HG03280 (cell line): ENCODE measurements around the gene FMNL3.
"Not testable (repeated sequence)": the region's sequence is repeated elsewhere in the genome, so short reads cannot be mapped to it uniquely, and the experiment has no call there.

Source experiments
- ATAC-seq: cut with Tn5 transposase; IDR thresholded peaks from one replicate; pipeline ENCODE4 v1.9.1; 2021; ENCODE audit warnings: mild to moderate bottlenecking, moderate library complexity; ENCODE audit not compliant: unreplicated experiment

The FMNL3 gene

GRCh38 chr12:49713952-49714351 lies 6.7 kb upstream of the FMNL3 start:
- not testable (repeated sequence) for ATAC-seq

- no peak for ATAC-seq
These were observed 1.6 kb upstream of the FMNL3 start for GRCh38 chr12:49708851-49709250.

- ATAC-seq, result no peak
These were observed 575 bp upstream of the FMNL3 start for GRCh38 chr12:49707812-49708147.

- peak; percentile 1 for ATAC-seq
These were observed 666 bp downstream of the FMNL3 start for GRCh38 chr12:49706351-49707127.

GRCh38 chr12:49705479-49706134 lies 1.6 kb downstream of the FMNL3 start:
- no peak for ATAC-seq

- ATAC-seq, result no peak
These were observed 3.5 kb downstream of the FMNL3 start for GRCh38 chr12:49703647-49704137.

- ATAC-seq, result no peak
These were observed 4.5 kb downstream of the FMNL3 start for GRCh38 chr12:49702676-49703215.

GRCh38 chr12:49702009-49702408 lies 5.2 kb downstream of the FMNL3 start:
- no peak for ATAC-seq

GRCh38 chr12:49698619-49699545 lies 8.3 kb downstream of the FMNL3 start:
- ATAC-seq, result peak; percentile 69

GRCh38 chr12:49697808-49698207 lies 9.4 kb downstream of the FMNL3 start:
- ATAC-seq, result no peak

GRCh38 chr12:49696723-49697122 lies 10.5 kb downstream of the FMNL3 start:
- no peak for ATAC-seq

- no peak for ATAC-seq
These were observed 13.2 kb downstream of the FMNL3 start for GRCh38 chr12:49693931-49694444.

GRCh38 chr12:49692851-49693250 lies 14.4 kb downstream of the FMNL3 start:
- no peak for ATAC-seq

- ATAC-seq, result no peak
These were observed 17.4 kb downstream of the FMNL3 start for GRCh38 chr12:49689785-49690184.

- ATAC-seq, result no peak
These were observed 18.0 kb downstream of the FMNL3 start for GRCh38 chr12:49689237-49689636.

GRCh38 chr12:49687941-49688340 lies 19.3 kb downstream of the FMNL3 start:
- no peak for ATAC-seq

- no peak for ATAC-seq
These were observed 22.8 kb downstream of the FMNL3 start for GRCh38 chr12:49684310-49684854.

GRCh38 chr12:49683599-49684309 lies 23.5 kb downstream of the FMNL3 start:
- no peak for ATAC-seq

GRCh38 chr12:49680075-49680474 lies 27.1 kb downstream of the FMNL3 start:
- no peak for ATAC-seq

- ATAC-seq, result no peak
These were observed 28.5 kb downstream of the FMNL3 start for GRCh38 chr12:49678711-49679110.
